Erythroblast (primary cell): ENCODE results near the gene TFAP2D.

ENCODE experiments used
- GATA1 ChIP-seq: IDR thresholded peaks from 2 replicates; pipeline ENCODE4 v1.6.1; 2011; ENCODE audit warnings: low read depth, mild to moderate bottlenecking, control low read depth, low read length, moderate library complexity
- POLR2A ChIP-seq: IDR thresholded peaks from 2 replicates; pipeline ENCODE4 v1.6.1; 2011; ENCODE audit warnings: mild to moderate bottlenecking, low read length

DNA sequence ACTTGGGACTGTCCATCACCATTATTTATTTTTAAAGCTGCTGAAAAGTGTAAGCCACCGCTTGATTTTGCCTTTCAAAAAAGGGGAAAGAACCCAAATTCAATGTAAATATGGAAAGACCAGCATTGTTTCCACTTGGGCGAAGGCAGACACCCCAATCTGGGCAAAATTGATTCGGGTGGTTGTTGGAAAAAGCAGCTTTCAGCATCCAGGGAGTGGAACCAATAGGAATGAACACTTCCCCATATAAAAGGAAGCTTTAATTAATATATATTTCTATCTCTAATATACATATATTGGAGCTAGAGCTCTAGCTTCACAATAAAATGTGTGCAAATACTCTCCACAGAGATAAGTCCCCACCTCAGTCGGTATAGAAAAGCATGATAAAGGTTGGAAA is at the start of gene TFAP2D:
- TF ChIP-seq POLR2A (no peak), GATA1 (no peak)
